ENCODE data around the gene CR1.
A peak's percentile ranks its signal among the peaks of the same experiment; 100 is the strongest.
"Not testable (repeated sequence)": the region's sequence is repeated elsewhere in the genome, so short reads cannot be mapped to it uniquely, and the experiment has no call there.

Gene CR1

GRCh38 chr1:207591205-207591604 lies 95.2 kb downstream of the CR1 start:
- not testable (repeated sequence) for DNase-seq

- not testable (repeated sequence) for DNase-seq
These were observed 98.1 kb downstream of the CR1 start for GRCh38 chr1:207594095-207594494.

DNA sequence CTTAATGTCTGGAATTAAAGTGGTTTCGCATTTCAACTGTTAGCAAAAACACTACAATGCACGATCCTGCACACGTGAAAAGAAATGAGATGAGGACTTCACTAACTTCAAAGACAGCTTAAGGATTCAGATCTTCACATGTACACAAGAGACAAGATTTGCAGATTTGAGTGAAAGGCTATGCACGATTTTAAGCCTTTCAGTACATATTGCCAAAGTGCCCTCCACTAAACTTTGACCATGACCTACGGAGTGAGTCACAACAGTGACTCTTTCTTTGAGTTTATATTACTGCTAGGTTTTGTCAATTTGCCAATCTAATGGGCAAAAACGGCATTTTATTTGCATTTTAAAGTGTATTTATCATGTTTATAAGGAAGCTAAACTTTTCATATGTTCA lies 107.8 kb downstream of the CR1 start:
- DNase-seq, result no peak

DNA sequence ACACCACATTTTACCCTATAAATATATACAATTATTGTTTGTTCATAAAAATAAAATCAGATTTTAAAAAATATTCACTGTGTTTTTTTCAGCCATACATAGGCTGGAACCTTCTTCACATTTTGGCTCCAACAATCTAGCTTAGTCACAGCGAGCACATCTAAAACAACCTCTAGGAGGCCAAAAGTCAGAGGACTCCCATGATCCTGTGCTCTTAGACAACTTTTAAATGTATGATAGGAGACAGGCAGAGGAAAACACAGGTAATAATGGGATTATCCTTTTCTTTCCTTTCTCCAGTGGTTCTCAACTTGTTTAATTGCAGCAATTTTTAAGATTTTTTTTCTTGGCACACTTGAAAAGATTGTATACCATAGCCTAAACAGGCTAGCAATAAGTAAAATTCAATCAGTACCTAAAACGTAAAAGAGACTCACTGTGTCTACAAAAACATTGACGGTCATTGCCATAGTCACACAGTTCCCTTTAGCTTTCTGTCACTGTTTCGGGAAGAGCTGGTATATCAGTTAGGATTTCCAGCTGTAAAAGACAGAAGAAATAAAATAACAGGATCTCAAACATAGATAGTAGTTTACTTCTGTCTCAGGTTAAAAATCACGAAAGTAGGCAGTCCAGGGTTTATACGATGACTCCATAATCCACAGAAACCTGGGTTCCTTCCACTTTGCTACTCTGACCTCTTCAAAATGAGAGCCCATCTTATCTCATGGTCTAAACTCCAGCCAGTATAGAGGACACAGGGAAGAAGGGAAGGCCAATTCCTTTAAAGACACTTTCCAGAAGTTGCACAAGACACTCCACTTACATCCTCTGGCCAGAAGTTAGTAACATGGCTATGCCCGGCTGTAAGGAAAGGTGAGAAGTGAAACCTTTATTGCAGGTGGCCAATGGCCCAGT lies 109.7 kb downstream of the CR1 start:
- no peak for DNase-seq

DNA sequence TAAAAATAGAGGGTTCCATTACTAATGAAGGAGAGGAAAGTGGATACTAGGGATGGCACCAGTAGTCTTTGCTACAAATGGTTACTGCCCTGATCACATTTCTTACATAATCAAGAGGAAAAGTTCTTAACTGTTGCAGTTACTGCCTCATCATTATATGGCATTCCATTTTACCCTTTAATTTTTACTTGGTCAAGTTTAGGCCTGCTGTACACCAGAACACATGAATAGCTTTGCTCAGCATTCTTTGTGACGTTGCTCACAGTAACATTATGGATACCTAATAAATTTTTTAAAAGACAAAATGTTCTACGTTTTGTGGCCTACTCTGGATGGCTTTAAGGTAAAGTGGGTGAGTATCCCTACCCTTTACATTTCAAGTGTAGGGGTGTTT lies 110.4 kb downstream of the CR1 start:
- no peak for DNase-seq

- DNase-seq, result no peak
These were observed 116.8 kb downstream of the CR1 start for GRCh38 chr1:207612762-207613161.

DNA sequence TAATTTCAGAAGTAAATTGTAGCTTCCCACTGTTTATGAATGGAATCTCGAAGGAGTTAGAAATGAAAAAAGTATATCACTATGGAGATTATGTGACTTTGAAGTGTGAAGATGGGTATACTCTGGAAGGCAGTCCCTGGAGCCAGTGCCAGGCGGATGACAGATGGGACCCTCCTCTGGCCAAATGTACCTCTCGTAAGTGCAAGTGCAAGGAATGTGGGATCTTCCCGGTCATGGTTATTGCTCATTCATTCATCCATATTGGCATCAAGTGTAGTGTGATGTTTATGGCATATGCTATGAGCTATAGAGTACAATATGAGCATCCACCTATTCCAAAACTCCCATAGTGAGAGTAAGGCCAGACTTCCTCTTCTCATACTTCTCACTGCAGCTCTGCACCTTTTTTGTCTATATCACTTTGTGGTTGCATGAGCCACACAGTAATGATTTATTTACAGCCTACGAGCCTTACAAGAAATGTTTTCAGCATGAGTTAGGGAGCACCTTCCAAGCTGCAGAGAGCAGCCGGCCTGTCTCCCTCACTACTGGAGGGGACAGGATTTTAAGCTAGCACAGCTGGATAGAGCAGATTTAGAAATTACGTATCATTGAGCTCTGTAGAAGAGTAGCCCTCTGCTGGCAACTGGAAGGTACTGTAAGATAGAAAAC lies 124.0 kb downstream of the CR1 start:
- peak; percentile 7 for DNase-seq

DNA sequence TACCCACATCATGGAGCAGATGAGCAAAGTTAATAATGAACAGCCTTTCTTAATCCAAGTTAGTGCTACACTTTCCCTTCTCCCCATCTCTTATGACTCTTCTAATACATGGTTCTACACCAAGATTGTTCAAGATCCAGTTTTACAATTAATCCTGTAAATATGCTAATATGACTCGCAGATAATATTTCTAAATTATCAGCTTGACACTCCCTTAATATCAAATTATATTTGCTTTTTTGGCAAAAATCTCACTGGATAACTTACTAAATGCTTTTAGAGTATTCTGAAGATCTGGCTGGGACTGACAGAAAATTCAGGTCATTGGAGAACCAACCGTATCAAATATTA lies 124.6 kb downstream of the CR1 start:
- DNase-seq, result no peak

GRCh38 chr1:207625504-207626071 lies 129.6 kb downstream of the CR1 start:
- not testable (repeated sequence) for DNase-seq

DNA sequence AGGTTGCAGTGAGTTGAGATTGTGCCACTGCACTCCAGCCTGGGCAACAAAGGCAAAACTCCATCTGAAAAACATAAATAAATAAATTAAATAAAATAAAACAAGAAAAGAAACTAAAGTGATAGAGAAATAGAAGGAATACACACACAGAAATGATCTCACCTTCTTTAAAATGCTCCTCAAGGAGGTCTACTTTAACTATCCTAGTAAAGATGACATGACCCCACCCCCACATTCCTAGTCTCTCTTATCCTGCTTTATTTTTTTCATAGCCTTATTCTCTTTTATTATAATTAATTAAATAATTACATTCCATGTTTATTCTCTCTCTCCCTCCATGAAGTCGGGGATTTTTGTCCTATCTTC lies 131.0 kb downstream of the CR1 start:
- no peak for DNase-seq

- DNase-seq, result no peak
These were observed 131.5 kb downstream of the CR1 start for GRCh38 chr1:207627496-207627895.

GRCh38 chr1:207628776-207629175 lies 132.8 kb downstream of the CR1 start:
- no peak for DNase-seq

DNA sequence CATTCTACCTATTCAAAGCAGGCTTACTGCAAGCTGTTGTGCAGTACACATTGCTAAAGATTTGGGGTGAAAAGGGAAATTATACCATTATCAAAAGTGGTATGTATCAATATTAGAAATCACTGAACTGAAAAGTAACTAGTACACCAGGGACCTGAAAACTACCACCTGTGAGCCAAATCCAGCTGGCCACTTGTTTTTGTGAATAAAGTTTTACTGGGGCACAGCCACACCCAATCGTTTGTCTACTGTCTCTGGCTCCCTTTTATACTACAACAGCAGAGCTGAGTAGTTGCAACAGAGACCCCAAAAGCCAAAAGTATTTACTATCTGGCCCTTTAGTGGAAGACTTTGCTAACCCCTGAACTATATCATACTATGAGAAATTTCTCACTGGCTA lies 135.2 kb downstream of the CR1 start:
- no peak for DNase-seq

DNA sequence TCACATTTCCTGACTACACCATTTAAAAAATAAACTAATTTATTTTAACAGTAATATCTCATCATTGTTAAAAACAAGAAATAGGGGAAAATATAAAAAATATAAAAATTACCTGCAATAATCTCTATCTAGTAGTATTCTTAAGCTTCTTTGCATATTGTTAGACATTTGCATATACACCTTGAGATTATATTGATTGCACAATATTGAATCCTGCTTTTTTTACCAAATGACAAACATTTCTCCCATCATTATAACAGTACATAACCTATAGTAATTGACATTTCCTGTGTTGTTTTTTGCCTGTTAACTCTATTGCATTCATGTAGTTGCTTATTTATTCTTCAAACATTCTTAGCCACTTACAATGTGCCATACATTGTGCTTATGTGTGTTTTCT lies 137.3 kb downstream of the CR1 start:
- DNase-seq, result no peak

GRCh38 chr1:207633699-207634289 lies 137.8 kb downstream of the CR1 start:
- not testable (repeated sequence) for DNase-seq

DNA sequence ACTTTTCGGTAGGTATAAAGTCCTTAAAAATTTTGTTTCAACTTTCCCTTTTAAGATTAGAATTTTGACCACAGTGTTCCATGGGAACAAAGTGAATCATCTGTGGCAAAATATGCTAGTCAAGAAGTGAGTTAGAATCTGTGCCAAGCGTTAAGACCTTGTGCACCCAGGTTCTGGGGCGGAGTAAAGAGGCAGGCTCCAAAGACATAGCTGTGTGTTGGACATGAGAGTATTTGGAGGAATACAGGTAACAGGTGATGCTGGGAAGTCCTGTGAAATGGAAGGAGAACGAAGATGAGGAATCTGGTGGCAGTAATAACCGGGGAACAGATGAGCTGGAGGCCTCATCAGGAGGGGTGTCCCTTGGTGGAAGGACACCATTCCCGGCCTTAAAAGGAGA lies 138.3 kb downstream of the CR1 start:
- not testable (repeated sequence) for DNase-seq

DNA sequence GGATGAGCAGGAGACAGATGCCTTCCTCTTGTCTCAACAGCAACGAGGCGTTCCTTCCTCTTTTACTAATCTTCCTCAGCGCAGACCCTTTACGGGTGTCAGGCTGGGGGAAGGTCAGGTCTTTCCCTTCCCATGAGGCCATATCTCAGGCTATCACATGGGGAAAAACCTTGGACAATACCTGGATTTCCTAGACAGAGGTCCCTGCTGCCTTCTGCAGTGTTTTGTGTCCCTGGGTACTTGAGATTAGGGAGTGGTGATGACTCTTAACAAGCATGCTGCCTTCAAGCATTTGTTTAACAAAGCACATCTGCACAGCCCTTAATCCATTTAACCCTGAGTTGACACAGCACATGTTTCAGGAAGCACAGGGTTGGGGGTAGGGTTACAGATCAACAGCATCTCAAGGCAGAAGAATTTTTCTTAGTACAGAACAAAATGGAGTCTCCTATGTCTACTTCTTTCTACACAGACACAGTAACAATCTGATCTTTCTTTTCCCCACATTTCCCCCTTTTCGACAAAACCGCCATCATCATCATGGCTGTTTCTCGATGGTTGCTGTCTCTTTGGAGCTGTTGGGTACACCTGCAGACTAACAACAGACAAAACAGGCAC lies 139.7 kb downstream of the CR1 start:
- DNase-seq, result not testable (repeated sequence)

- DNase-seq, result not testable (repeated sequence)
These were observed 142.7 kb downstream of the CR1 start for GRCh38 chr1:207638487-207639145.

DNA sequence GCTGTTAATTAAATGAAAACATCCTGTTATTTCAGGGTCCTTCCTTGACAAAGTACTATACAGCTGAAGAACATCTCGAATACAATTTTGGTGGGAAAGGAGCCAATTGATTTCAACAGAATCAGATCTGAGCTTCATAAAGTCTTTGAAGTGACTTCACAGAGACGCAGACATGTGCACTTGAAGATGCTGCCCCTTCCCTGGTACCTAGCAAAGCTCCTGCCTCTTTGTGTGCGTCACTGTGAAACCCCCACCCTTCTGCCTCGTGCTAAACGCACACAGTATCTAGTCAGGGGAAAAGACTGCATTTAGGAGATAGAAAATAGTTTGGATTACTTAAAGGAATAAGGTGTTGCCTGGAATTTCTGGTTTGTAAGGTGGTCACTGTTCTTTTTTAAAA lies 143.4 kb downstream of the CR1 start:
- DNase-seq, result not testable (repeated sequence)

- no peak for DNase-seq
These were observed 148.4 kb downstream of the CR1 start for GRCh38 chr1:207644166-207644851.

DNA sequence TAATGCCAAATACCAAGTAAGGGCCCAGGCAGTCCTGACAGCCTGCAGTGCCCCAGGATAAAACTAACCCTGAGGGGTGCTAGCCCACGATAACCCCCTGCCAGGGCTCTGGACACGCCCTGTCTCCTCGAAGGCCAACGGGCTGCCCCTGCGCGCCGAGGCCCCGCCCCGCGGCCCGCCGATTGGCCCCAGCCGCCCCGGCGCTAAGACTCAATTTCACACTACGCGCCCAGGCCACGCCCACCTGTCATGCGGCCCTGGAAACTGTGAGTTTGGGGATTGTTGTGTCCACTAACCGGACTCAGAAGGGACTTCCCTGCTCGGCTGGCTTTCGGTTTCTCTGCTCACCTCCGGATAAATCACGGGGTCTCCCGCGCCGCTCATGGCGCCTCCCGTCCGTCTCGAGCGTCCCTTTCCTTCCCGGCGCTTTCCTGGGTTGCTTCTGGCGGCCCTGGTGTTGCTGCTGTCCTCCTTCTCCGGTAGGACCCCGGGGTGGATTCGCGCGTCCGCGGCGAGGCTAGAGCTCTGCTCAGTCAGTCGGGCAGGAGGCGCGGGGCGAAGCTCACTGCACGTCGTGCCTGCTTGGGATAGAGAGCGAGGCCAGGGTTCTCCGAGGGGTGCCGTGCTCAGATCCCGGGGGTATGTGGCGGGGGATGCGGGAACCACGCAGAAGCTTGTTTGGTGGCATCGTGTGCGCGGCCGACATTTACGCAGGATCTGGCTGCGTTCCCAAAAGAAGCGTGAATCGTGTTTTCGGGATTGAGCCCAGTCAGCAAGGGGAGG lies 149.1 kb downstream of the CR1 start, which contains the start of gene CR1L:
Gene CR1L, plus strand, starts transcription at position 282 of the 783 bp plus-strand sequence. Its CDS starts 101 bp downstream, at position 383.
- DNase-seq, result peak; percentile 85

Measured in activated CD4-positive, alpha-beta T cell treated with anti-CD3 and anti-CD28 coated beads for 48 hours (primary cell).